Erythroblast (primary cell): Measurements from ENCODE around the gene ZXDC.

Experiments
- GATA1 ChIP-seq: IDR thresholded peaks from 2 replicates; pipeline ENCODE4 v1.6.1; 2011; ENCODE audit warnings: low read depth, mild to moderate bottlenecking, control low read depth, low read length, moderate library complexity
- POLR2A ChIP-seq: IDR thresholded peaks from 2 replicates; pipeline ENCODE4 v1.6.1; 2011; ENCODE audit warnings: mild to moderate bottlenecking, low read length

DNA sequence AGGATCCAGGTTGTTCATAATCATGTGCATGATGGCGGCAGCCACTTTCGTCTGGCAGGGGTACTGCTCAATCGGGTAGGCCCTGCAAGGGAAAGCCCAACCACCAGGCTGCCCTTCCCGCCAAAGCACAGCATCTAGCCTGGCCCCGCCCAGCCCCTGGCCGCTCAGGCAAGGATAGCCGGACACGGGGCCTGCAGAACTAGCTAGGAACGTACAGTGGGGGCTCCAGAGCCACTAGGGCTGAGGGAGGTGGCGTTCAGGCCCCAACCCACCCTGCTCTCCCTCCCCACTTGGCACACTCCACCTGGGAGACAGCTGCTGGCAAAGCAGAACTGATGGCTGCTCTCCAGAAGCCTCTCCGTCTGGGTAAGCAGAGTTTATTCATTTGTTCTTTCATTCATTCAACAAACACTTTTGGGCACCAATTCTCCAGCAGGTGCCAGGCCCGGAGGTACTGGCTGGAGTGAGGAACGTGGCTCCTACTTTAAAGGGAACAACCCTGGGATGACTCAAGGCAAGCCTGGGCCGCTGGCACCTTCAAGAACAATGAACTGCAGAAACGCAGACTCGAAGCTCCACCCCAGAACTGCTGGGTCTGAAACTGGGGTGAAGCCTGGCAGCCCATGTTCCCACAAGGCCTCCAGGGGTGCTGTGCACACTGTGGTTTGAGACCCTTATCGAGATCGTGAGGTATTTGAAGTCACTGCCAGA, 34.1 kb upstream of the ZXDC start:
- TF ChIP-seq POLR2A (no peak), GATA1 (no peak)
